ENCODE measurements around the gene RNASET2.
"Not testable (repeated sequence)": the region's sequence is repeated elsewhere in the genome, so short reads cannot be mapped to it uniquely, and the experiment has no call there.

RNASET2 gene

GRCh38 chr6:166884958-166885357 lies 71.4 kb downstream of the RNASET2 start:
- not testable (repeated sequence) for H3K36me3 ChIP-seq (ENCODE audit: insufficient read depth, low read length); H3K27me3 ChIP-seq (ENCODE audit: control insufficient read depth in 1 of 2, insufficient read depth in 2 of 2, low read length in 2 of 2); H3K27ac ChIP-seq (ENCODE audit: low read depth, low read length); H3K9ac ChIP-seq (ENCODE audit: low read length); H3K4me1 ChIP-seq (ENCODE audit: insufficient read depth, low read length); H3K4me3 ChIP-seq (ENCODE audit: low read depth in 1 of 2, low read length in 2 of 2); H3K9me3 ChIP-seq (ENCODE audit: low read length)

GRCh38 chr6:166879594-166879993 lies 76.8 kb downstream of the RNASET2 start:
- Histone ChIP-seq H3K36me3 (ENCODE audit: insufficient read depth, low read length) (no peaks in the 10 kb centered on the region), H3K9ac (ENCODE audit: low read length) (no peak overlapping the region), H3K9me3 (ENCODE audit: low read length) (no peaks in the 10 kb centered on the region), H3K4me1 (ENCODE audit: insufficient read depth, low read length) (no peaks in the 10 kb centered on the region), H3K27me3 (ENCODE audit: control insufficient read depth in 1 of 2, insufficient read depth in 2 of 2, low read length in 2 of 2) (no peaks in the 10 kb centered on the region), H3K27ac (ENCODE audit: low read depth, low read length) (no peak overlapping the region), H3K4me3 (ENCODE audit: low read depth in 1 of 2, low read length in 2 of 2) (no peak overlapping the region)

All from muscle layer of colon (tissue), 2 donors.